ENCODE measurements around the gene NCAPG2. TPM values are rescaled to one million over a fixed set of nuclear protein-coding genes. Genes with fewer than 3 reads are reported as not detected.

Gene NCAPG2
- total and polyA plus RNA-seq, 2 of the 13 experiments (the other 11 are each of a cell fraction or from before 2014, with no cell fraction given), result 15.1 to 30.7 TPM

GRCh38 chr7:158648168-158648567, 56.4 kb downstream of the NCAPG2 start:
- WGBS (ENCODE audit: low lambda C conversion rate), result 67% methylated on average over 7 of the region's 7 CpGs
- DNase-seq (ENCODE audit: low spot score) (no peak), ATAC-seq (no peak), FAIRE-seq (no peak)
- TF ChIP-seq ZBTB3 (CRISPR knock-in tag; IDR thresholded peaks at IDR 0.05; ENCODE audit: borderline replicate concordance, low read depth) (no peak), ZBED4 (CRISPR knock-in tag; IDR thresholded peaks at IDR 0.05; ENCODE audit: borderline replicate concordance) (no peak), DMTF1 (CRISPR knock-in tag; IDR thresholded peaks at IDR 0.05) (no peak)
- peaks cover 6% of the 10 kb centered on the region for H3K79me2 ChIP-seq (ENCODE audit: insufficient read depth, low read length)
- no peaks in the 10 kb centered on the region for H3K27me3 ChIP-seq (ENCODE audit: control insufficient read depth in 1 of 2, insufficient read depth in 2 of 2, low read length in 2 of 2)
- no peak overlapping the region for H3K27ac ChIP-seq (ENCODE audit: extremely low read length, insufficient read depth, low read length)
- H3K36me3 ChIP-seq (replicated peaks in 1 of 2; ENCODE audit: control insufficient read depth in 1 of 2, insufficient read depth in 2 of 2, low read length in 2 of 2), result peaks cover 11 to 55% of the 10 kb centered on the region in 2 experiments
- no peaks in the 10 kb centered on the region for H3K9me3 ChIP-seq (ENCODE audit: low read length)
- POLR2A ChIA-PET, result interaction anchor here (2.1 kb wide), 1 partner anchor 58 kb away, joined by 12 read pairs; no protein-coding TSS in a partner anchor
- H3K4me1 ChIP-seq (ENCODE audit: insufficient read depth, low read length), result peaks cover 38% of the 10 kb centered on the region
- no TSS peak for BruUV-seq (replicated peaks)
- no peaks in the 10 kb centered on the region for H4K20me1 ChIP-seq (ENCODE audit: insufficient read depth, low read length)
- in situ Hi-C loops (cut with HindIII; ENCODE audit: extremely low pct_ligation_motif_present, low pct_unique_long_range_greater_than_20kb) (no loop called here), intact Hi-C loops (cut with micrococcal nuclease; ENCODE audit: unreplicated experiment) (loop anchor here (5.0 kb wide), 2 partner anchors 56 to 151 kb away; no protein-coding TSS in a partner anchor)
- CTCF ChIA-PET (ENCODE audit: low intra/inter-chr PET ratio, low total read pairs), result interaction anchor here (1.6 kb wide), 1 partner anchor 76 kb away, joined by 4 read pairs; no protein-coding TSS in a partner anchor
- no peak overlapping the region for H3K9ac ChIP-seq (ENCODE audit: insufficient read depth, low read depth, low read length)
- no peak overlapping the region for H3K4me3 ChIP-seq (replicated peaks in 1 of 3; ENCODE audit: insufficient read depth in 1 of 3, low read depth in 2 of 3, low read length in 3 of 3)
- no peak overlapping the region for H3K4me2 ChIP-seq (ENCODE audit: low read depth, low read length)
- no peak overlapping the region for H2AFZ ChIP-seq (ENCODE audit: low read length)

All from HepG2 (cell line).